IMR-90 (cell line): ENCODE measurements around the gene DPEP2NB. TPM values are rescaled to one million over a fixed set of nuclear protein-coding genes. Genes with fewer than 3 reads are reported as not detected.

Source experiments
- ATAC-seq: fragments of 200-7000 bp; cut with Tn5 transposase; 2 replicates; pipeline ENCODE4 v1.9.1; 2020; ENCODE audit warnings: low read depth, mild to moderate bottlenecking, moderate library complexity
- BruUV-seq: library from RNA; stranded (reverse); fragments of 400-500 nt; replicated peaks from 2 replicates; lab custom pipeline; 2021; lab: Mats Ljungman, UMichigan
- CTCF ChIA-PET: fragments of 300-600 bp; formaldehyde crosslinking; extraction: SDS; loops from one replicate; lab custom pipeline; 2021; ENCODE audit warnings: antibody characterized with exemption; lab: Yijun Ruan, JAX
- POLR2A ChIA-PET: fragments of 300-600 bp; sonication (Branson Sonifier 250); formaldehyde crosslinking; loops from one replicate; lab custom pipeline; 2022; ENCODE audit warnings: antibody characterized with exemption; ENCODE audit not compliant: unreplicated experiment; lab: Charles Lee
- DNase-seq: peaks from one replicate; pipeline ENCODE4 v3.0.0; 2013
- H2AFZ ChIP-seq: replicated peaks from 2 replicates; pipeline ENCODE3; 2013; ENCODE audit warnings: low read length, mild to moderate bottlenecking; ENCODE audit not compliant: poor library complexity
- H2AK5ac ChIP-seq: 2 replicates; pipeline ENCODE4 v1.6.1; 2013; ENCODE audit warnings: low read depth, low read length, inconsistent platforms
- H2AK9ac ChIP-seq: replicated peaks from 2 replicates; pipeline ENCODE3; 2013; ENCODE audit warnings: mild to moderate bottlenecking, low read depth, low read length, moderate library complexity; ENCODE audit not compliant: poor library complexity
- H2BK120ac ChIP-seq: 2 replicates; pipeline ENCODE4 v1.6.1; 2013; ENCODE audit warnings: low read depth, low read length, inconsistent platforms
- H2BK15ac ChIP-seq: 3 replicates; pipeline ENCODE4 v1.6.1; 2013; ENCODE audit warnings: low read depth, low read length, inconsistent platforms
- H2BK20ac ChIP-seq: 2 replicates; pipeline ENCODE4 v1.6.1; 2013; ENCODE audit warnings: low read depth, mild to moderate bottlenecking, inconsistent platforms, low read length, moderate library complexity
- H2BK5ac ChIP-seq: 2 replicates; pipeline ENCODE4 v1.6.1; 2013; ENCODE audit warnings: mild to moderate bottlenecking, low read depth, low read length, inconsistent platforms; ENCODE audit not compliant: poor library complexity, severe bottlenecking
- H3K14ac ChIP-seq: replicated peaks from 2 replicates; pipeline ENCODE4 v1.6.1; 2013; ENCODE audit warnings: low read depth, low read length, inconsistent platforms
- H3K18ac ChIP-seq: 2 replicates; pipeline ENCODE4 v1.6.1; 2013; ENCODE audit warnings: low read depth, low read length, control low read depth
- H3K23ac ChIP-seq: 2 replicates; pipeline ENCODE4 v1.6.1; 2013; ENCODE audit warnings: low read depth, low read length, inconsistent platforms
- H3K27ac ChIP-seq: 2 replicates; pipeline ENCODE4 v1.5.1; 2013; ENCODE audit warnings: mild to moderate bottlenecking, control low read depth, low read length; ENCODE audit not compliant: insufficient read depth
- H3K27me3 ChIP-seq: 2 replicates; pipeline ENCODE4 v1.6.1; 2013; ENCODE audit warnings: low read length; ENCODE audit not compliant: control insufficient read depth, insufficient read depth
- H3K36me3 ChIP-seq: 2 replicates; pipeline ENCODE4 v1.6.1; 2013; ENCODE audit warnings: low read length, mixed read lengths; ENCODE audit not compliant: control insufficient read depth, insufficient read depth
- H3K4ac ChIP-seq: 2 replicates; pipeline ENCODE4 v1.6.1; 2013; ENCODE audit warnings: low read depth, low read length, inconsistent platforms
- H3K4me1 ChIP-seq: 2 replicates; pipeline ENCODE4 v1.6.1; 2013; ENCODE audit warnings: low read length, mixed read lengths; ENCODE audit not compliant: control insufficient read depth, insufficient read depth
- H3K4me2 ChIP-seq: 2 replicates; pipeline ENCODE4 v1.6.1; 2013; ENCODE audit warnings: low read depth, mild to moderate bottlenecking, control low read depth, low read length, moderate library complexity
- H3K4me3 ChIP-seq: 2 replicates; pipeline ENCODE4 v1.5.1; 2013; ENCODE audit warnings: low read depth, mild to moderate bottlenecking, control low read depth, low read length, moderate library complexity; ENCODE audit not compliant: insufficient read depth
- H3K56ac ChIP-seq: 2 replicates; pipeline ENCODE4 v1.6.1; 2013; ENCODE audit warnings: low read length, inconsistent platforms; ENCODE audit not compliant: insufficient read depth; ENCODE audit errors: extremely low read depth
- H3K79me1 ChIP-seq, 2 experiments: 2 replicates each; pipeline ENCODE4 v1.6.1; 2013; ENCODE audit warnings: low read length in 2 of 2, inconsistent platforms in 1 of 2, low read depth in 1 of 2
- H3K9ac ChIP-seq: 2 replicates; pipeline ENCODE4 v1.6.1; 2013; ENCODE audit warnings: low read depth, low read length, control low read depth
- H3K9me1 ChIP-seq: 2 replicates; pipeline ENCODE4 v1.6.1; 2013; ENCODE audit warnings: low read length, inconsistent platforms; ENCODE audit not compliant: insufficient read depth
- H3K9me3 ChIP-seq: 2 replicates; pipeline ENCODE4 v1.6.1; 2013; ENCODE audit warnings: low read length; ENCODE audit not compliant: control insufficient read depth, insufficient read depth
- H4K20me1 ChIP-seq: 2 replicates; pipeline ENCODE4 v1.6.1; 2013; ENCODE audit warnings: low read length, inconsistent platforms; ENCODE audit not compliant: insufficient read depth
- H4K5ac ChIP-seq: 2 replicates; pipeline ENCODE4 v1.6.1; 2013; ENCODE audit warnings: mild to moderate bottlenecking, low read depth, low read length, control low read depth
- H4K8ac ChIP-seq, 2 experiments: 2 replicates each; pipeline ENCODE4 v1.6.1; 2013; ENCODE audit warnings: low read depth in 2 of 2, low read length in 2 of 2, control low read depth in 1 of 2, inconsistent platforms in 1 of 2
- H4K91ac ChIP-seq: 2 replicates; pipeline ENCODE4 v1.6.1; 2013; ENCODE audit warnings: low read depth, low read length, inconsistent platforms; ENCODE audit not compliant: insufficient read depth
- CEBPB ChIP-seq: IDR thresholded peaks from 2 replicates; pipeline ENCODE4 v1.6.1; 2012; ENCODE audit warnings: low read depth, low read length, improper control_type of control experiment
- ELK1 ChIP-seq: fragments of 150-350 bp; IDR thresholded peaks from 2 replicates; pipeline ENCODE4 v1.6.1; 2016; ENCODE audit warnings: low read depth, mild to moderate bottlenecking, low read length, moderate library complexity, borderline replicate concordance
- MAFK ChIP-seq: IDR thresholded peaks from 2 replicates; pipeline ENCODE4 v1.6.1; 2012; ENCODE audit warnings: low read depth, low read length, improper control_type of control experiment
- WGBS, 2 experiments: methylation state at CpG; one replicate each; pipeline versions ENCODE4 v1.1.5 to v1.1.7; 2013; ENCODE audit warnings: missing lambda C conversion rate in 2 of 2; ENCODE audit not compliant: insufficient read length in 1 of 2; ENCODE audit errors: extremely low coverage in 2 of 2; 5-methylcytosine and 5-hydroxymethylcytosine counted together
- dilution Hi-C: fragments of 300-500 bp; cut with HindIII; formaldehyde crosslinking; loops from one replicate; pipeline ENCODE4 v1.14.3; 2018; ENCODE audit warnings: low sequenced_read_pairs; ENCODE audit not compliant: unreplicated experiment
- in situ Hi-C: fragments of 300-500 bp; cut with MboI; formaldehyde crosslinking; loops from 3 replicates; pipeline ENCODE4 v1.14.3; 2019; ENCODE audit warnings: low sequenced_read_pairs, inconsistent platforms, mixed read lengths
- intact Hi-C: fragments of 100-400 bp; cut with micrococcal nuclease; formaldehyde crosslinking; loops from 2 replicates; pipeline ENCODE4 v1.10.0; 2022
- polyA plus RNA-seq, 3 experiments: library from polyadenylated mRNA; depleted of rRNA; stranded (reverse); fragments of >200 nt; gene quantifications; 2 replicates each; pipeline ENCODE4 v1.2.3, GENCODE V29; 2012; ENCODE audit warnings: low replicate concordance in 1 of 3
- total RNA-seq: library from RNA; depleted of rRNA; stranded (reverse); fragments of >200 nt; gene quantifications from 2 replicates; pipeline ENCODE4 v1.2.3, GENCODE V29; 2012
- TF ChIP-seq, protein P1 (sequence below): fragments of 150-350 bp; IDR thresholded peaks from 2 replicates; pipeline ENCODE4 v1.6.1; 2017; ENCODE audit warnings: mild to moderate bottlenecking, antibody characterized with exemption, low read length, low read depth

DPEP2NB gene
- total and polyA plus RNA-seq, 2 of the 4 experiments (the other 2 are of a cell fraction): not detected

GRCh38 chr16:67969254-67970039, 46.3 kb downstream of the DPEP2NB start:
- in situ Hi-C loops: no loop called here
- Histone ChIP-seq H3K18ac (peak overlapping the region; percentile 38), H3K79me1 (peaks cover 11 to 38% of the 10 kb centered on the region in 2 experiments), H4K20me1 (peaks cover 33% of the 10 kb centered on the region), H3K9me3 (no peaks in the 10 kb centered on the region), H3K4me3 (peak overlapping the region; percentile 100), H2BK20ac (no peak overlapping the region), H4K91ac (peak overlapping the region; percentile 69; the same call in 1 of the 2 replicates), H3K36me3 (peaks cover 8% of the 10 kb centered on the region), H2BK5ac (peak overlapping the region; percentile 9), H3K27ac (peak overlapping the region; percentile 60), H2BK120ac (peak overlapping the region; percentile 35), H2AK5ac (peak overlapping the region; percentile 42; the same call in 1 of the 2 replicates), H3K9me1 (peaks cover 27% of the 10 kb centered on the region), H3K27me3 (no peaks in the 10 kb centered on the region), H3K14ac (peak overlapping the region; percentile 39; the same call in 1 of the 2 replicates), H2AK9ac (peak overlapping the region; percentile 91), H2BK15ac (peak overlapping the region; percentile 95; the same call in 1 of the 3 replicates), H4K5ac (peak overlapping the region; percentile 84), H3K4ac (peak overlapping the region; percentile 61), H2AFZ (peak overlapping the region; percentile 96), H3K9ac (peak overlapping the region; percentile 43), H3K4me2 (peak overlapping the region; percentile 88), H4K8ac (peak overlapping the region; percentile 93 to 96), H3K23ac (no peak overlapping the region), H3K56ac (no peak overlapping the region), H3K4me1 (peaks cover 25% of the 10 kb centered on the region)
- POLR2A ChIA-PET: no interaction called here
- DNase-seq (no peak), ATAC-seq (no peak; the same call in 1 of the 2 replicates)
- TF ChIP-seq CEBPB: no peak
- no peak for TF ChIP-seq MAFK
- TF ChIP-seq, protein P1, sequence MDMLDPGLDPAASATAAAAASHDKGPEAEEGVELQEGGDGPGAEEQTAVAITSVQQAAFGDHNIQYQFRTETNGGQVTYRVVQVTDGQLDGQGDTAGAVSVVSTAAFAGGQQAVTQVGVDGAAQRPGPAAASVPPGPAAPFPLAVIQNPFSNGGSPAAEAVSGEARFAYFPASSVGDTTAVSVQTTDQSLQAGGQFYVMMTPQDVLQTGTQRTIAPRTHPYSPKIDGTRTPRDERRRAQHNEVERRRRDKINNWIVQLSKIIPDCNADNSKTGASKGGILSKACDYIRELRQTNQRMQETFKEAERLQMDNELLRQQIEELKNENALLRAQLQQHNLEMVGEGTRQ: no peak
- TF ChIP-seq ELK1: no peak
- 61% methylated on average over 17 of the region's 40 CpGs; no CpG with 5 or more reads in 1 of the 2 experiments for WGBS, 2 experiments
- no TSS peak for BruUV-seq
- intact Hi-C loops: loop anchor here (10.0 kb wide), 1 partner anchor 255 kb away; no protein-coding TSS in a partner anchor
- dilution Hi-C loops: no loop called here
- CTCF ChIA-PET: no interaction called here
